Stomach (tissue), 9 donors: Measurements from ENCODE around the gene THBS1. TPM values are rescaled to one million over a fixed set of nuclear protein-coding genes. Genes with fewer than 3 reads are reported as not detected.

ENCODE experiments used
- DNase-seq, 2 donors: peaks; one replicate each; pipeline versions ENCODE4 v3.0.0 to v3.0.0-alpha.2; 2013 to 2019
- H3K27ac ChIP-seq, 5 donors: fragments of 200-600 bp in 4 of 5; sonication (generic) in 4 of 5; one replicate each; pipeline ENCODE4 v1.5.1; 2013 to 2019; ENCODE audit warnings: mild to moderate bottlenecking in 1 of 5, moderate library complexity in 1 of 5
- H3K27me3 ChIP-seq, 3 donors: fragments of 200-600 bp; sonication (generic); one replicate each; pipeline ENCODE4 v1.5.1; 2017 to 2019; ENCODE audit warnings: mixed run types in 1 of 3
- H3K36me3 ChIP-seq, 4 donors: fragments of 200-600 bp; sonication (generic); 1 replicate in 3 of 4; 2 replicates in 1 of 4; pipeline ENCODE4 v1.5.1; 2016 to 2019
- H3K4me1 ChIP-seq, 4 donors: fragments of 200-600 bp; sonication (generic); one replicate each; pipeline ENCODE4 v1.5.1; 2016 to 2019
- H3K4me3 ChIP-seq, 4 donors: fragments of 200-600 bp; sonication (generic) in 3 of 4; one replicate each; pipeline ENCODE4 v1.5.1; 2016 to 2019; ENCODE audit warnings: mild to moderate bottlenecking in 1 of 4
- H3K9me3 ChIP-seq, 4 donors: fragments of 200-600 bp; sonication (generic); one replicate each; pipeline ENCODE4 v1.5.1; 2016 to 2019
- EP300 ChIP-seq: sonication (generic); formaldehyde crosslinking; IDR thresholded peaks from one replicate; pipeline ENCODE4 v1.6.1; 2017; ENCODE audit warnings: antibody characterized with exemption
- POLR2A ChIP-seq, 4 donors: fragments of 450-650 bp; IDR thresholded peaks; one replicate each; pipeline ENCODE4 v1.6.1; 2016; ENCODE audit warnings: antibody characterized with exemption in 4 of 4, control low read depth in 2 of 4, mild to moderate bottlenecking in 1 of 4, moderate library complexity in 1 of 4
- POLR2AphosphoS5 ChIP-seq, 3 donors: sonication (generic); formaldehyde crosslinking; IDR thresholded peaks; one replicate each; pipeline ENCODE4 v1.6.1; 2016; ENCODE audit warnings: antibody characterized with exemption in 3 of 3
- WGBS, 5 donors: extraction: QIAGEN DNeasy Blood & Tissue Kit in 3 of 5; methylation state at CpG; one replicate each; pipeline versions ENCODE4 v1.1.5 to v1.1.7; 2013 to 2018; 5-methylcytosine and 5-hydroxymethylcytosine counted together
- intact Hi-C: fragments of 100-400 bp; cut with DNase I; formaldehyde crosslinking; loops from one replicate; pipeline ENCODE4 v1.15.1; 2023; ENCODE audit warnings: low total_unique reads
- polyA plus RNA-seq, 3 donors: library from polyadenylated mRNA; stranded (reverse); fragments of 200-250 nt; gene quantifications; one replicate each; pipeline ENCODE4 v1.2.3, GENCODE V29; 2013
- total RNA-seq, 5 donors: library from RNA; depleted of rRNA; stranded (reverse); fragments of >200 nt; gene quantifications; one replicate each; pipeline versions ENCODE4 v1.1.0 to v1.2.3, GENCODE V29; 2014 to 2016
- TF ChIP-seq, protein P1 (sequence below), 7 experiments: fragments of 450-650 bp in 4 of 7; fragments of 200-600 bp in 3 of 7; sonication (generic) in 3 of 7; IDR thresholded peaks; one replicate each; pipeline ENCODE4 v1.5.1; 2016 to 2019; ENCODE audit warnings: antibody characterized with exemption in 7 of 7, control low read depth in 2 of 7, mild to moderate bottlenecking in 1 of 7
- donor health status: healthy with polysubstance abuse.
- donor health status: Bipolar disorder and iron deficiency.
- donor health status: healthy.

Gene THBS1
- total and polyA plus RNA-seq, 8 donors = 12.9 to 842 (median 179) TPM

GRCh38 chr15:39644136-39644535, 63.3 kb downstream of the THBS1 start:
- no peak for TF ChIP-seq POLR2AphosphoS5 (IDR thresholded peaks at IDR 0.05)
- no peak for TF ChIP-seq EP300
- TF ChIP-seq POLR2A (IDR thresholded peaks at IDR 0.05) = no peak
- TF ChIP-seq, protein P1, sequence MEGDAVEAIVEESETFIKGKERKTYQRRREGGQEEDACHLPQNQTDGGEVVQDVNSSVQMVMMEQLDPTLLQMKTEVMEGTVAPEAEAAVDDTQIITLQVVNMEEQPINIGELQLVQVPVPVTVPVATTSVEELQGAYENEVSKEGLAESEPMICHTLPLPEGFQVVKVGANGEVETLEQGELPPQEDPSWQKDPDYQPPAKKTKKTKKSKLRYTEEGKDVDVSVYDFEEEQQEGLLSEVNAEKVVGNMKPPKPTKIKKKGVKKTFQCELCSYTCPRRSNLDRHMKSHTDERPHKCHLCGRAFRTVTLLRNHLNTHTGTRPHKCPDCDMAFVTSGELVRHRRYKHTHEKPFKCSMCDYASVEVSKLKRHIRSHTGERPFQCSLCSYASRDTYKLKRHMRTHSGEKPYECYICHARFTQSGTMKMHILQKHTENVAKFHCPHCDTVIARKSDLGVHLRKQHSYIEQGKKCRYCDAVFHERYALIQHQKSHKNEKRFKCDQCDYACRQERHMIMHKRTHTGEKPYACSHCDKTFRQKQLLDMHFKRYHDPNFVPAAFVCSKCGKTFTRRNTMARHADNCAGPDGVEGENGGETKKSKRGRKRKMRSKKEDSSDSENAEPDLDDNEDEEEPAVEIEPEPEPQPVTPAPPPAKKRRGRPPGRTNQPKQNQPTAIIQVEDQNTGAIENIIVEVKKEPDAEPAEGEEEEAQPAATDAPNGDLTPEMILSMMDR (IDR thresholded peaks at IDR 0.05) = no peak
- H3K4me1 ChIP-seq = peaks cover 0 to 10% (median 0%) of the 10 kb centered on the region in 4 donors
- 81 to 88% (median 86%) methylated on average over 13 of the region's 13 CpGs for WGBS, 5 donors

GRCh38 chr15:39645138-39645975, 64.5 kb downstream of the THBS1 start:
- H3K36me3 ChIP-seq = no peaks in the 10 kb centered on the region
- no peaks in the 10 kb centered on the region for H3K27me3 ChIP-seq
- H3K4me1 ChIP-seq = peaks cover 0 to 10% (median 0%) of the 10 kb centered on the region in 4 donors
- H3K9me3 ChIP-seq = no peaks in the 10 kb centered on the region
- H3K27ac ChIP-seq = no peak overlapping the region
- intact Hi-C loops = no loop called here
- WGBS, 5 donors = 80 to 93% (median 84%) methylated on average over 4 to 20 of the region's 20 CpGs
- no peak for DNase-seq
- no peak overlapping the region for H3K4me3 ChIP-seq
- TF ChIP-seq POLR2AphosphoS5 (IDR thresholded peaks at IDR 0.05) = no peak
- no peak for TF ChIP-seq EP300
- TF ChIP-seq POLR2A (IDR thresholded peaks at IDR 0.05) = no peak
- TF ChIP-seq, protein P1 (IDR thresholded peaks at IDR 0.05) = no peak

More at GRCh38 chr15:39644136-39644535, 63.3 kb downstream of the THBS1 start:
- Histone ChIP-seq H3K36me3 (no peaks in the 10 kb centered on the region), H3K4me3 (no peak overlapping the region), H3K27me3 (no peaks in the 10 kb centered on the region), H3K9me3 (no peaks in the 10 kb centered on the region), H3K27ac (no peak overlapping the region)
- DNase-seq = no peak
- intact Hi-C loops = no loop called here

DNA sequence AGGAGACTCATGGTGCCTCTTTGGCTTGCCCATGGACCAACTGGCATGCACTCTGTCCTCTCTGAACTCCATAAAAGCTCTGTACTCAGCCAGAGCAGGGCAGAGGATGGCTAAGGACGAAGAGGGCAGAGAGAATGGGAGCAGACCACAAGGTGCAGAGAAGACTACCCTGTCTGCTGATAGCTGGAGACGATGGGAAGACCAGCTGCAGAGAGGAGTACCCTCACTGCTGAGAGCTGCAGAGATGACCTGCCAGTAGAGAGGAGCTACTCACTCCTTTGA, 65.0 kb downstream of the THBS1 start:
- 90 to 93% (median 91%) methylated on average over 2 of the region's 2 CpGs for WGBS, 5 donors
- no peaks in the 10 kb centered on the region for H3K9me3 ChIP-seq
- H3K27ac ChIP-seq = no peak overlapping the region
- H3K4me3 ChIP-seq = no peak overlapping the region
- TF ChIP-seq EP300 (no peak), POLR2A (IDR thresholded peaks at IDR 0.05) (no peak), POLR2AphosphoS5 (IDR thresholded peaks at IDR 0.05) (no peak)
- TF ChIP-seq, protein P1 (IDR thresholded peaks at IDR 0.05) = no peak
- H3K27me3 ChIP-seq = no peaks in the 10 kb centered on the region
- H3K4me1 ChIP-seq = peaks cover 0 to 10% (median 0%) of the 10 kb centered on the region in 4 donors
- no peaks in the 10 kb centered on the region for H3K36me3 ChIP-seq
- DNase-seq = no peak
- intact Hi-C loops = no loop called here

DNA sequence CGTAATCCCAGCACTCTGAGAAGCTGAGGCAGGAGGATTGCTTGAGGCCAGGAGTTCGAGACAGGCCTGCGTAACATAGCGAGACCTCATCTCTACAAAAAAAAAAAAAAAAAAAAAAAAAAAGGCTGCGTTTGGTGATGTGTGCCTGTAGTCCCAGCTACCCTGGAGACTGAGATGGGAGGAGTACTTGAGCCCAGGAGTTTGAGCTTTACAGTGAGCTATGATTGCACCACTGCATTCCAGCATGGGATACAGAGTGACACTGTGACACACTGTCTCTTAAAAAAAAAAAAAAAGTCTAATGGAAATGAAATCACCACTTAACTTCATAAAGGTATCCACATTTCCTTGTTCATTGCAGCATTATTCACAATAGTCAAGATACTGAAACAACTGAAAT, 65.5 kb downstream of the THBS1 start:
- TF ChIP-seq EP300 = no peak
- no peak for TF ChIP-seq POLR2AphosphoS5 (IDR thresholded peaks at IDR 0.05)
- TF ChIP-seq POLR2A (IDR thresholded peaks at IDR 0.05) = no peak
- TF ChIP-seq, protein P1 (IDR thresholded peaks at IDR 0.05) = no peak
- no peak overlapping the region for H3K4me3 ChIP-seq
- DNase-seq = no peak
- H3K27me3 ChIP-seq = no peaks in the 10 kb centered on the region
- H3K4me1 ChIP-seq = peaks cover 0 to 9% (median 0%) of the 10 kb centered on the region in 4 donors
- no peaks in the 10 kb centered on the region for H3K9me3 ChIP-seq
- intact Hi-C loops = no loop called here
- 92 to 98% (median 96%) methylated on average over 5 of the region's 5 CpGs for WGBS, 5 donors
- no peak overlapping the region for H3K27ac ChIP-seq
- H3K36me3 ChIP-seq = no peaks in the 10 kb centered on the region

Other genes starting within 250 kb of the THBS1 start
- gene FSIP1, start 201.8 kb downstream of the THBS1 start, total RNA-seq = 100 to 1,000 TPM in 1 of 5 donors, 1 to 10 TPM in 2, under 1 TPM in 2; 0.43 to 141 (median 1.1) TPM
- under 1 TPM; 0.08 to 0.44 (median 0.31) TPM for gene FSIP1, start 201.8 kb downstream of the THBS1 start, polyA plus RNA-seq